ENCODE data around the gene MBD2.
A peak's percentile ranks its signal among the peaks of the same experiment; 100 is the strongest.

MBD2 gene

GRCh38 chr18:54117853-54118773, 106.4 kb downstream of the MBD2 start:
- no peak; the same call in 1 of the 2 replicates for TF ChIP-seq CTCF (IDR thresholded peaks at IDR 0.05; ENCODE audit: low read depth, low read length)
- peak; percentile 30 for DNase-seq (ENCODE audit: extremely low read depth, low read depth)

- no peak for TF ChIP-seq CTCF (IDR thresholded peaks at IDR 0.05; ENCODE audit: low read depth, low read length)
- DNase-seq (ENCODE audit: extremely low read depth, low read depth): no peak
Observed at GRCh38 chr18:54116541-54117257, 107.8 kb downstream of the MBD2 start.

GRCh38 chr18:54112356-54112755, 112.1 kb downstream of the MBD2 start:
- no peak for TF ChIP-seq CTCF (IDR thresholded peaks at IDR 0.05; ENCODE audit: low read depth, low read length)
- peak; percentile 63 for DNase-seq (ENCODE audit: extremely low read depth, low read depth)

- DNase-seq (ENCODE audit: extremely low read depth, low read depth): no peak
- no peak for TF ChIP-seq CTCF (IDR thresholded peaks at IDR 0.05; ENCODE audit: low read depth, low read length)
Observed at GRCh38 chr18:54109131-54109683, 115.3 kb downstream of the MBD2 start.

GRCh38 chr18:54102123-54102522, 122.3 kb downstream of the MBD2 start:
- DNase-seq (ENCODE audit: extremely low read depth, low read depth): no peak
- TF ChIP-seq CTCF (IDR thresholded peaks at IDR 0.05; ENCODE audit: low read depth, low read length): no peak
